NCI-H2227 (cell line): ENCODE measurements around the gene RNF14.
A peak's percentile ranks its signal among the peaks of the same experiment; 100 is the strongest.

Source experiments
- DNase-seq: peaks from one replicate; lab custom pipeline; 2025; ENCODE audit not compliant: unreplicated experiment; lab: John Stamatoyannopoulos, UW

Gene RNF14

GRCh38 chr5:141976176-141976575, 7.3 kb downstream of the RNF14 start:
- no peak for DNase-seq

DNA sequence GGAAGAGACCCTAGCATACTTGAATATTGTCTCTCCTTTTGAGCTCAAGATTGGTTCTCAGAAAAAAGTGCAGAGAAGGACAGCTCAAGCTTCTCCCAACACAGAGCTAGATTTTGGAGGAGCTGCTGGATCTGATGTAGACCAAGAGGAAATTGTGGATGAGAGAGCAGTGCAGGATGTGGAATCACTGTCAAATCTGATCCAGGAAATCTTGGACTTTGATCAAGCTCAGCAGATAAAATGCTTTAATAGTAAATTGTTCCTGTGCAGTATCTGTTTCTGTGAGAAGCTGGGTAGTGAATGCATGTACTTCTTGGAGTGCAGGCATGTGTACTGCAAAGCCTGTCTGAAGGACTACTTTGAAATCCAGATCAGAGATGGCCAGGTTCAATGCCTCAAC, 9.5 kb downstream of the RNF14 start:
- no peak for DNase-seq

DNA sequence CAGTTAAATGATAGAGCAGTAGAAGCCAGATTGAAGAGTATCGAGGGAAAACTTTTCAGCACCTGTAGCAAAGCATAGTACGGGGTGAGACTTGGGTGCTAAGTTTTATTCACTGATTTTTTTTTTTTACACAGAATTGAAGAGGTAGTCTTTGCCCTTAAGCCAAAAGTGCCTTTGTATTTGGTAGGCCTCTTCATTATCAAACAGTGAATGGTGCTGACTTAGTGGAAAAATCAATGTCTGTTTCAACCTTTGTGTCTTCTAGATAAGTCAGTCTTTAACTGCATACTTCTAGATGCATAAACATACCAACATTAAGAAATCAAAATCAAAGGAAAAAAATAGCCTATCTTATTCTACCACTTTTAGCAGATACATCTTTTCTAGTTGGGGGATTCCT, 13.7 kb downstream of the RNF14 start:
- DNase-seq, result no peak

GRCh38 chr5:141986072-141986471, 17.2 kb downstream of the RNF14 start:
- no peak for DNase-seq

DNA sequence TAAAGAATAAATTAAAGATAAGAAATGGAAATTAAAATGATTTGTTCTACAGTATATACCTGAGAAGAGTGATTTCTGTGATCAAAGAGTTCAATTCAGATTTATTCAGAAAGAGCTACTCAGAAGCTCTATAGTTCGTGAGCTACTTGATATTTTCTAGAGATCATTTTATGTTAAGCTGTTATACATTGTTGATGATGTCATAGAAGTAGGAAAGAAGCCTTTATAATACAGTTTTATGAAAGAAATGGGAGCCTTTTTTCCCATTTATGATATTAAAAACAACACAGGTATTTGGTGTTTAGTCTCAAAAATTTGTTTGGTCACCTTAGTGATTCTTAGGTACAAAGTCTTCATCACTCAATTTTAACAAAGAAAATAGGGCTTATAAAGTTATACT, 20.8 kb downstream of the RNF14 start:
- no peak for DNase-seq

DNA sequence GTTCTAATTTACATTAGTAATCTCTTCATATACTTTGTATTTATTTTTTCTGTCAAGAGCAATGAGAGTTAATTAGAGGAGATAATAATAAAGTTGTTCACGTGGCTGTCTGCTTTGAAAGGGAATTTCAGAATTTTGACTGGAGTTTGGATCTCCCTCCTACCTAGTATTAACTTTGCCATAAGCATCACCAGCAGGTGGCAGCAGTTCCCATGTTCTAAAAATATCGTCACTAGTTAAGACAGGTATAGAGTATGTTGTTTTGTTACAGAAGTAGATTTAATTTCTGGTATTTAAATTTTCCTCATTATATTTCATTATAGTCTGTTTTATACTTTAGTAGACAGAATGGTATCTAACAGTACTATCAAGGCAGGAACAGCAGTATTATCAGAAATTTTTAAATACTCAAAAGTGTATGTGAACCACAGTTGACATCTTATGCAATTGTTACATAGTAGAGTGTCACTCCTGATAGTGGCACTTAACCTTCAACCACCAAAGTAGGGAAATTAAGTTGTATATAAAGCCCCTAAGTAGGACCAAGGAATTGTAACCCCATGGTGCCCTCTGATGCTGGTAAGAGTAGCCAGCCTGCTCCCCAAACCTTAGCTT, 23.6 kb downstream of the RNF14 start:
- peak; percentile 77 for DNase-seq

- DNase-seq, result peak; percentile 39
Observed at GRCh38 chr5:141994511-141995136, 25.7 kb downstream of the RNF14 start.

GRCh38 chr5:141995656-141996055, 26.8 kb downstream of the RNF14 start:
- no peak for DNase-seq

- DNase-seq, result no peak
Observed at GRCh38 chr5:141997358-141997960, 28.6 kb downstream of the RNF14 start.

GRCh38 chr5:142000173-142000572, 31.3 kb downstream of the RNF14 start:
- no peak for DNase-seq

- DNase-seq, result peak; percentile 1
Observed at GRCh38 chr5:142000704-142001484, 32.0 kb downstream of the RNF14 start.

DNA sequence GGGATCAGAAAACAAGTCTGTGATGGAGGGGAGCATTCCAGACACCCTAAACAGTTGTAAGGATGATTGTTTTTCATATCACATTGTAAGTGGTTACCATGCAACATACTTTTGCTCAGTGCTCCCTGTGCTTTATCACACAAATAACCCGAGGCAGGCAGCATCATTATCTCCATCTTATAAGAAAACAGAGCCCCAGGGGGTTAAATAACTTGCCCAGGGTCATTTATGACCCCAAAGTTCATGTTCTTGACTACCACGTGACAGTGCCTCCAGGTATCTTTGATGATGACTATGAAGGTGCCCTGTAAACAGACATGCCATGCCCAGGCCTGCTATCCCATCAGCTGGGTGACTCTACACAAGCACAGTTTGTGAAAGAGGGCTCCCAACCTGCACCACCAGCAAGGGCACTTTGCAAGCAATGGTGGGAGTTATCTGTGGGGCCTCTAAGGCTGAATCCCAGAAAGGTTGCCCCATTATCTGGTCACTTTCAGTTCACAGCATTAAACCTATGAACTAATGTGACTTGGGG, 34.4 kb downstream of the RNF14 start:
- no peak for DNase-seq

DNA sequence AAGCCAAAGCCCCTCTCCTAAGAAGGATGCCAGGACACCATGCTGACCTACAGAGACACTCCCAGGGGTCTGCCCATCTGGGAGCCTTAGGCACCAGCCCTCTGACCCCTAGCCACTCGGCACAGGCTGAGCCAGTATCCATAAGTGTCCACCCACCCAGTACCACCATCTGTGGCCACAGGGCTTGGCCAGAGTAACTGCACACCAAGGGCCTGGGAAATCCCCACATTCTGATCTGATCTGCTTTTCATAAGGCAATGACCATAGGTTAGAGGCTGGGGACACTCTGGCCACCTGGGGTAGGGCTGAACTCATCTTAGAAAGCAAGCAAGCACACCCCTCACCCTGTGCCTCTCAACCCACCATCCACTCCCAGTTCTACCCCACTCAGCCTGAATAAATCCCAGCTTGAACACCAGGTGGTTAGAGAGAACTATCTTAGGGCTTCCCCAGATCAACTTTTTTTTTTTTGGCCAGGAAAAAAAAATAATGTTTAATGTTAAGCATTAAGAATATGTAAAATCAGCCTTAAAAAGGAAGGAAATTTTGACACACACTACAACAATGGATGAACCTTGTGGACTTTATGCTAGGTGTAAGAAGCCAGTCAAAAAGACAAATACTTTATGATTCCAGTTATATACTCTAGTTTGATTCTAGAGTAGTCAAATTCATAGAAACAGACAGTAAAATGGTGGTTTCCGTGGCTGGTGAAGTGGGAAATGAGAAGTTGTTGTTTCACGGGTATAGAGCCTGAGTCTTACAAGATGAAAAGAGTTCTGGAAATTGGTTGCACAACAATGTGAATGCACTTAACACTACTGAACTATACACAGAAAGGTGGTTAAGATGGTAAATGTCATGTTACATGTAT, 37.7 kb downstream of the RNF14 start:
- no peak for DNase-seq

DNA sequence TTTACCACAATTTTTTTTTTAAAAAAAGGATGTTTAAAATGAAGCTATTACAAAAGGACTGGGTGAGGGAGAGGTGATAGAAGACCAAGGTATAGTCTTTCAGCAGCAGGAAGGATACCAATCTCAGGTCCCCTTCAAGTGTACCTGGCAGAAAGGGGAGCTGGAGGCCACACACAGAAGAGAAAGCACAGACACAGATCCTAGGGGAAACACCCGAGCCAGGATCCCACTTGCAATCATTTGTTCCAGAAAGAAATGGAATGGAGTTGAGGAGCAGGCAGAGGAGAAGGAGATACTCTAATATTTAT, 38.3 kb downstream of the RNF14 start:
- DNase-seq, result no peak

GRCh38 chr5:142008813-142009212, 39.9 kb downstream of the RNF14 start:
- no peak for DNase-seq

GRCh38 chr5:142009886-142010285, 41.0 kb downstream of the RNF14 start:
- no peak for DNase-seq

DNA sequence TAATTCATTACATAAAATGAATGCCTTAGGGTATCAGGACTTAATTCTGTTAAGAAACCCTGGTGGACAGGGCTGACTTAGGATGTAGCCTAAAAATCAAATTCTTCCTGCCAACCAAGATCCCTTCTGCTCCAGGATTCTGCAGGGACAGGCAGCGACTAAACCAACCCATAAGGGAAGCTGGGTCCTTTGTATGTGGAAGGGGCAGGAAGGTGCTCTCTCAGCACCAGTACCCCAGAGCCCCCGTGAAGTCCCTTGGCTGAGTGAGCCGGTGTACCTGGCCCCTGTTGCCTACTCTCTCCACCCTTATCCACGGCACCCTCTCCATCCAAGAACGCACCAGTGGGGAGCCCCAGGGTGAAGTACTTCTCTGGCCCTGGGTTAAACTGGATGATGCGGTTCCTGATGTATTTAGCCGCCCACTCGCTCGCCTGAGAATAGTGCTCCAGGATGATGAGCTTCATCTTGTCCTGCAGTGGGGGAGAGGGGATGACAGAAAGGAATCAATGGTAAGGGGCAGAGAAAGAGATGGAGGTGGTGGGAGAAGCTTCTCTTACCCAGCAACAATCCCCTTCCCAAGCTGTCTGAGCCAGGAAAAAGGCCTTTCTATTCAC, 42.8 kb downstream of the RNF14 start:
- no peak for DNase-seq

DNA sequence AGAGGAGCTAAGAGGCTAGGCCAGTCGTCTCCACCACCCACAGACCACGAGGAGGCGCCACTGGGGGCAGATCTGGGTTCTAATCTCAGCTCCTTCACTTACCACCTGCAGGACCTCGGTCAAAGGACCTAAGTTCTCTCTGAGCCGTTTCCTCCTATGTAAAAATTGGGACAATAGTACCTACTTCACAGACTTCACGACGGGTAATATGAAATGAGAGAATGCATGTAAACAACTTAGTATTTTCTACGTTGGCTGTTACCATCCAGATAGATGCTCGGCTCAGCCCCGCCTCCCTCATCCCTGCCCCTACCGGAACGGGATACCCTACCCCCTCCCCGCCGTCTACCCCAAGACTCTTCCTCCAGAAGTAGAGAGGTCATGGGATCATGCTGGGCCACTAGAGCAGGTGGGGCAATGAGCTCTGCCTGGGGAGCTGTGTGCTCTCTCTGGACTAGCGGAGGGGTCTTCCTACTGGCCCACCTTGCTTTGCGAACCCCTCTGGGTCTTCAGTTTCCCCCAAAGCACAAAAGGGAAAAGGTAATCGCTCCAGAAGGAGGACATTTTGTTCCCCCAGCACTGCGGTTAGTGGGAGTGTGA, 43.4 kb downstream of the RNF14 start:
- DNase-seq, result peak; percentile 20

GRCh38 chr5:142012792-142013388, 44.0 kb downstream of the RNF14 start, which contains the start of gene GNPDA1:
Gene GNPDA1 (minus strand): TSS chr5:142013027. CDS start chr5:142012035, 992 bp downstream.
- peak; percentile 82 for DNase-seq
